Epithelial cell of esophagus (primary cell): ENCODE data around the gene RNLS.
"Not testable (repeated sequence)": the region's sequence is repeated elsewhere in the genome, so short reads cannot be mapped to it uniquely, and the experiment has no call there.

ENCODE experiments used
- DNase-seq: peaks from one replicate; pipeline ENCODE4 v3.0.0; 2010; ENCODE audit warnings: low read depth
- H3K4me3 ChIP-seq: 2 replicates; pipeline ENCODE4 v1.5.1; 2011; ENCODE audit warnings: mild to moderate bottlenecking, low read length, control low read depth
- CTCF ChIP-seq: IDR thresholded peaks from 2 replicates; pipeline ENCODE4 v1.5.1; 2011; ENCODE audit warnings: low read depth, mild to moderate bottlenecking, low read length, control low read depth, inconsistent platforms; ENCODE audit not compliant: insufficient read depth; ENCODE audit errors: missing control alignments

The RNLS gene

DNA sequence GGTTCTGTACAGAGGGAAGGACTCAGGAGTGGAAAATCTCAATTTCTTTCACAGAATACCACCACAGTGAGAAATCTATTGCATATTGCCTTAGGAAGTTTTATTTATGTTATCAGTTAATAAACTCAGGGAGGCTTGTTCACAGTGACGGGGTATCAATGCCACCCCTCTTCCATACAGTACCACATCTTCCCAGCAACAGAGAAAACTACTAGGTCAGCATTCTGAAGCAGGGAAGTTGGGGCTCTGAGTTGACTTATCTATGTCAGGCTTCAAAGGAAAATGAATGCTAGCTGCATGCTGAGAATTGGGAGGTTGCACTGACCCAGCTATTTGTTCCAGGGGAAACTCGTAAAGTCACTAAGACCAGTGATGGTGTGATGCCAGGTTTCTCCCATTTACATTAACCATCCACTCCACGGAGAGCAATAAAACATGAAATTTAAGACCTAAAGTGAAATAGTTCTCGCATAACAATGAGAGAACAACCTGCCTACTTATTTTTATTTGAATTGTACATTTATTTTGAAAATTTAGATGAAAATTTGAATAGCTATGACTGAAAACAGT lies 266.7 kb downstream of the RNLS start:
- no peak for DNase-seq
- TF ChIP-seq CTCF, result no peak
- no peak overlapping the region for H3K4me3 ChIP-seq

DNA sequence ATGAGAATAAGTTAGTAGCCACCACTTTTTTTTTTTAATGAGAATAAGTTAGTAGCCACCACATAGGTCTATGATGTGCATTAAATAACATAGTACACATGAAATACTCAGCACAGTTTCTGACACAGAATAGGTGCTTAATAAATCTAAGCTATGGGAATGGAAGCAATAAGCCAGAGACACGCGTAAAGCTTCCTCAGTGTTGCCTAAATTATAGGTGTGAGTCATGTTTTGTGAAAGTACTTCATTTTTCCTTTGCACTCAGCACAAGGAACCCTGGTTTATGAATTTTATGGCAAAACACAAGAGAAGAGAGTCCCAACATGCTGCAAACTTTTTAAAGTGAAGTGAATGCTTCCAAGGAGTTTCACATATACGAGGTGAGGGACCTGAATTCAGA lies 267.4 kb downstream of the RNLS start:
- TF ChIP-seq CTCF, result no peak

DNA sequence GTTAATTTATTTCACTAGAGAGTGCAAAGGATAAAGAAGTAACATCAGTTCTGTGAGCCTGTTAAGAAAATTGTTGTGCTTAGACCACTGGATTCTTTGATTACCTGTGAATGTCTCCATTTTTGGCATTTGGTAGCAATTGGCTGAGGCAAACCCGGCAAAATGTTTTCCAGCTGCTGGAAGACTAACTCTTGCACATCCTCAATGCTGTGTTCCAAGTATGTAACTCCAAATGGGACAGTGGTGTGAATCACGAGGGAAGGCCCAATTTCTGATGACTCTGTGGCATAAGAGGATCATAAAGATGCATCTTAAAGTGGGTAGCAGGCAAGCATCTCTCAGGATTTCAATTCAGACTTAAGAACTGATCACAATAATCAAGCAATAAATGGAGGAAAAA lies 268.8 kb downstream of the RNLS start:
- DNase-seq, result no peak
- no peak overlapping the region for H3K4me3 ChIP-seq
- no peak for TF ChIP-seq CTCF

More for the DNA sequence above, 267.4 kb downstream of the RNLS start:
- peak; percentile 21 for DNase-seq
- H3K4me3 ChIP-seq, result no peak overlapping the region

DNA sequence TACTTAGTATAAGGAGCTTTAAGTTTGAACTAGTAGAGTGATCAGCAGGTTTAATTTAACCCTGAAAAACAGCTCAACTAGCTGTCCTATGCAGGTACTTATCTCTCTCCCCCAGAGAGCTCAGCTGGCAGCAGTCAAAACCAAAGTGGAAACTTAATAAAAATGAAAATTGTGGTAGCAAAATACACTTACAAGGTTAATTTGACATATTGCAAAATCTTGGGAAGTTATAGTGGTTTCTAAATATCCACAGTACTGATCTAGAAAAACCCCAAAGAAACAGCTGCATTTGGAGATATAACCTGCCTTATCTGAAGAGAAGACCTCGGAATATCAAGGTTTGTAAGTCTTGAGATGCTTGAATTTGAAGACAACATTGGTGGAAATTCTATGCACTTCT lies 269.2 kb downstream of the RNLS start:
- DNase-seq, result no peak
- no peak for TF ChIP-seq CTCF
- no peak overlapping the region for H3K4me3 ChIP-seq

DNA sequence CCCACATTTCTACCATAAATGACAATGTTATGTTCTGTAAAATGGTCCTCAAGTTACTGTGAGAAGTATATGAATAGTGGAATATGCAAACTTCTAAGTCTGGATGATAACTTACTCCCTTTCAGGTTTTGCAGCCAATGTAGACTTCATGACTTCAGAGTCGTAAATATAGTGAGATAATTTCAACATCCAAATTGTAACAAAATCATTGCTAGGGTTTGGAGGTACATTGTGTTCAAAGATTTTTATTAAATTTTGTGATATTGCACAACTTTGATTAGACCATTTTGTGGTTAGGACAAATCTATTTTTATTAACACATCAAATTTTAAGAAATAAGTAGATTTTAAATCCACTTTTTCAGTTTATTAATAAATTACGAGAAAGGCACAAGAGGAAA lies 270.3 kb downstream of the RNLS start:
- no peak overlapping the region for H3K4me3 ChIP-seq
- no peak for DNase-seq
- TF ChIP-seq CTCF, result no peak

DNA sequence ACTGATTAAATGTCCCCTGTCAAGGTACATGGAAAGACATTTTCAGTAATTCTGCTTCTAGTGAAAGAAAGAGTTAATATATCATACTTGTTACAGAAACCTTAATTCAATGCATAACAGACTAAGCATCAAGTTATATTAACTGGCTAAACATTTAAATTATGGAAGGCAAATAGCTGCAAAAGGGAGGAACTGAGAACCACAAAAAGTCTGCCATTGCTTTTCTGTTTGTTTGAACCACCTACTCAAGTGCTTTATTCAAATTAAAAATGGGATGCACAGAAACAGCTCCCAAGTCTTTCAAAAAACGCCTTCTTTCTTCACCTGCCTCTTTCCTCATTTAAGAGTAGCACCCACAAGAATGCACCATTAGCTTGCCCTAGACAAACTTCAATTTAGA lies 271.9 kb downstream of the RNLS start:
- no peak for DNase-seq
- H3K4me3 ChIP-seq, result no peak overlapping the region
- TF ChIP-seq CTCF, result no peak

GRCh38 chr10:88309365-88309764 lies 273.8 kb downstream of the RNLS start:
- no peak for TF ChIP-seq CTCF
- no peak for DNase-seq
- no peak overlapping the region for H3K4me3 ChIP-seq

- not testable (repeated sequence) for H3K4me3 ChIP-seq
Measured at GRCh38 chr10:88308361-88308760, 274.8 kb downstream of the RNLS start.

More at GRCh38 chr10:88308361-88308760, 274.8 kb downstream of the RNLS start:
- not testable (repeated sequence) for DNase-seq
